Measurements from ENCODE around the gene TMEM123. TPM values are rescaled to one million over a fixed set of nuclear protein-coding genes. Genes with fewer than 3 reads are reported as not detected.

TMEM123 gene
- total and polyA plus RNA-seq, 5 experiments from 2014 or later = 484 to 988 (median 746) TPM

Other genes with a start within 250 kb of the TMEM123 start
- gene BIRC3, start 135.3 kb downstream of the TMEM123 start, total RNA-seq = 10 to 100 TPM; 94.8 to 97.7 TPM
- gene BIRC3, start 135.3 kb downstream of the TMEM123 start, polyA plus RNA-seq = 10 to 100 TPM; 16.7 to 22.9 (median 19.1) TPM
- gene BIRC2, start 105.6 kb downstream of the TMEM123 start, total RNA-seq = 10 to 100 TPM; 56.4 to 56.9 TPM
- 10 to 100 TPM; 29.6 to 41.9 (median 32.2) TPM for gene BIRC2, start 105.6 kb downstream of the TMEM123 start, polyA plus RNA-seq
- not detected for gene MMP7, start 78.0 kb upstream of the TMEM123 start, total RNA-seq
- not detected for gene MMP7, start 78.0 kb upstream of the TMEM123 start, polyA plus RNA-seq
- not detected for gene MMP20, start 172.6 kb upstream of the TMEM123 start, total RNA-seq
- gene MMP20, start 172.6 kb upstream of the TMEM123 start, polyA plus RNA-seq = not detected

Data from naive thymus-derived CD8-positive, alpha-beta T cell (primary cell).